ENCODE data around the gene SIRT2. TPM values are rescaled to one million over a fixed set of nuclear protein-coding genes. Genes with fewer than 3 reads are reported as not detected.

SIRT2 gene
- total and polyA plus RNA-seq, 2 of the 13 experiments (the other 11 are each of a cell fraction or from before 2014, with no cell fraction given), result 22.3 to 26.1 TPM

- no peak; the same call in 1 of the 2 replicates for TF ChIP-seq HDAC2 (CRISPR knock-in tag; IDR thresholded peaks at IDR 0.05)
- peak; percentile 61; the same call in 1 of the 2 replicates for TF ChIP-seq YEATS2 (CRISPR knock-in tag; IDR thresholded peaks at IDR 0.05; ENCODE audit: borderline replicate concordance)
- no peak for TF ChIP-seq ZNF281 (CRISPR knock-in tag; IDR thresholded peaks at IDR 0.05; ENCODE audit: borderline replicate concordance)
- TF ChIP-seq ELF1 (CRISPR knock-in tag; IDR thresholded peaks at IDR 0.05), result peak; percentile 10; the same call in 1 of the 2 replicates
- no peak; the same call in 1 of the 2 replicates for TF ChIP-seq NR0B2 (CRISPR knock-in tag; IDR thresholded peaks at IDR 0.05)
- no peak for TF ChIP-seq ZBTB14 (CRISPR knock-in tag; IDR thresholded peaks at IDR 0.05)
- no peak for TF ChIP-seq PAWR (CRISPR knock-in tag; IDR thresholded peaks at IDR 0.05; ENCODE audit: borderline replicate concordance)
- no peak for TF ChIP-seq ZNF788 (CRISPR knock-in tag; IDR thresholded peaks at IDR 0.05; ENCODE audit: borderline replicate concordance)
- TF ChIP-seq KDM5B (CRISPR knock-in tag; IDR thresholded peaks at IDR 0.05; ENCODE audit: borderline replicate concordance), result peak; percentile 15; the same call in 1 of the 2 replicates
- no peak for TF ChIP-seq ZBTB38 (CRISPR knock-in tag; IDR thresholded peaks at IDR 0.05)
- no peak for TF ChIP-seq ZBTB33 (CRISPR knock-in tag; IDR thresholded peaks at IDR 0.05)
- TF ChIP-seq ATF7 (IDR thresholded peaks at IDR 0.05), result no peak
- no peak for TF ChIP-seq ATF7 (CRISPR knock-in tag; IDR thresholded peaks at IDR 0.05)
- no peak for TF ChIP-seq CAMTA2 (CRISPR knock-in tag; IDR thresholded peaks at IDR 0.05; ENCODE audit: borderline replicate concordance)
- peak; percentile 29; the same call in 1 of the 2 replicates for TF ChIP-seq STAG1 (CRISPR knock-in tag; IDR thresholded peaks at IDR 0.05)
- TF ChIP-seq RFX5 (IDR thresholded peaks at IDR 0.05; ENCODE audit: low read depth, low read length), result peak; percentile 85
- no peak for TF ChIP-seq SOX6 (IDR thresholded peaks at IDR 0.05)
- peak; percentile 30; the same call in 1 of the 2 replicates for TF ChIP-seq SOX6 (CRISPR knock-in tag; IDR thresholded peaks at IDR 0.05)
- peak; percentile 32; the same call in 1 of the 2 replicates for TF ChIP-seq ZNF331 (CRISPR knock-in tag; IDR thresholded peaks at IDR 0.05)
- TF ChIP-seq ATF1 (CRISPR knock-in tag; IDR thresholded peaks at IDR 0.05), result peak; percentile 79
- TF ChIP-seq EP300 (IDR thresholded peaks at IDR 0.05; ENCODE audit: low read depth in 2 of 2, low read length in 2 of 2), result no peak
- TF ChIP-seq EP300 (CRISPR knock-in tag; IDR thresholded peaks at IDR 0.05; ENCODE audit: borderline replicate concordance), result no peak
- TF ChIP-seq ZNF431 (CRISPR knock-in tag; IDR thresholded peaks at IDR 0.05; ENCODE audit: borderline replicate concordance, low read depth), result no peak
- no peak for TF ChIP-seq TBX3 (IDR thresholded peaks at IDR 0.05; ENCODE audit: borderline replicate concordance)
Observed at GRCh38 chr19:38850436-38850975, 48.9 kb downstream of the SIRT2 start (continued).

Data from HepG2 (cell line).